ENCODE results near the gene PLCL2.

Gene PLCL2

GRCh38 chr3:16906682-16907081 is 21.9 kb downstream of the PLCL2 start:
- DNase-seq (ENCODE audit: extremely low read depth, insufficient read length): no peak
- TF ChIP-seq, protein P1, sequence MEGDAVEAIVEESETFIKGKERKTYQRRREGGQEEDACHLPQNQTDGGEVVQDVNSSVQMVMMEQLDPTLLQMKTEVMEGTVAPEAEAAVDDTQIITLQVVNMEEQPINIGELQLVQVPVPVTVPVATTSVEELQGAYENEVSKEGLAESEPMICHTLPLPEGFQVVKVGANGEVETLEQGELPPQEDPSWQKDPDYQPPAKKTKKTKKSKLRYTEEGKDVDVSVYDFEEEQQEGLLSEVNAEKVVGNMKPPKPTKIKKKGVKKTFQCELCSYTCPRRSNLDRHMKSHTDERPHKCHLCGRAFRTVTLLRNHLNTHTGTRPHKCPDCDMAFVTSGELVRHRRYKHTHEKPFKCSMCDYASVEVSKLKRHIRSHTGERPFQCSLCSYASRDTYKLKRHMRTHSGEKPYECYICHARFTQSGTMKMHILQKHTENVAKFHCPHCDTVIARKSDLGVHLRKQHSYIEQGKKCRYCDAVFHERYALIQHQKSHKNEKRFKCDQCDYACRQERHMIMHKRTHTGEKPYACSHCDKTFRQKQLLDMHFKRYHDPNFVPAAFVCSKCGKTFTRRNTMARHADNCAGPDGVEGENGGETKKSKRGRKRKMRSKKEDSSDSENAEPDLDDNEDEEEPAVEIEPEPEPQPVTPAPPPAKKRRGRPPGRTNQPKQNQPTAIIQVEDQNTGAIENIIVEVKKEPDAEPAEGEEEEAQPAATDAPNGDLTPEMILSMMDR (IDR thresholded peaks at IDR 0.05; ENCODE audit: insufficient read depth, low read length, poor library complexity, severe bottlenecking): no peak

GRCh38 chr3:16907243-16907642 is 22.5 kb downstream of the PLCL2 start:
- H3K36me3 ChIP-seq (ENCODE audit: control insufficient read depth, insufficient read depth, low read length): no peaks in the 10 kb centered on the region
- DNase-seq (ENCODE audit: extremely low read depth, insufficient read length): no peak
- TF ChIP-seq, protein P1 (IDR thresholded peaks at IDR 0.05; ENCODE audit: insufficient read depth, low read length, poor library complexity, severe bottlenecking): no peak
- H3K4me3 ChIP-seq (replicated peaks; ENCODE audit: low read depth, low read length): no peak overlapping the region
- H3K27me3 ChIP-seq (replicated peaks; ENCODE audit: control insufficient read depth, insufficient read depth, low read length): no peaks in the 10 kb centered on the region

More at GRCh38 chr3:16906682-16907081, 21.9 kb downstream of the PLCL2 start:
- Histone ChIP-seq H3K27me3 (replicated peaks; ENCODE audit: control insufficient read depth, insufficient read depth, low read length) (no peaks in the 10 kb centered on the region), H3K36me3 (ENCODE audit: control insufficient read depth, insufficient read depth, low read length) (no peaks in the 10 kb centered on the region; the same call in 1 of the 2 replicates), H3K4me3 (replicated peaks; ENCODE audit: low read depth, low read length) (no peak overlapping the region)

DNA sequence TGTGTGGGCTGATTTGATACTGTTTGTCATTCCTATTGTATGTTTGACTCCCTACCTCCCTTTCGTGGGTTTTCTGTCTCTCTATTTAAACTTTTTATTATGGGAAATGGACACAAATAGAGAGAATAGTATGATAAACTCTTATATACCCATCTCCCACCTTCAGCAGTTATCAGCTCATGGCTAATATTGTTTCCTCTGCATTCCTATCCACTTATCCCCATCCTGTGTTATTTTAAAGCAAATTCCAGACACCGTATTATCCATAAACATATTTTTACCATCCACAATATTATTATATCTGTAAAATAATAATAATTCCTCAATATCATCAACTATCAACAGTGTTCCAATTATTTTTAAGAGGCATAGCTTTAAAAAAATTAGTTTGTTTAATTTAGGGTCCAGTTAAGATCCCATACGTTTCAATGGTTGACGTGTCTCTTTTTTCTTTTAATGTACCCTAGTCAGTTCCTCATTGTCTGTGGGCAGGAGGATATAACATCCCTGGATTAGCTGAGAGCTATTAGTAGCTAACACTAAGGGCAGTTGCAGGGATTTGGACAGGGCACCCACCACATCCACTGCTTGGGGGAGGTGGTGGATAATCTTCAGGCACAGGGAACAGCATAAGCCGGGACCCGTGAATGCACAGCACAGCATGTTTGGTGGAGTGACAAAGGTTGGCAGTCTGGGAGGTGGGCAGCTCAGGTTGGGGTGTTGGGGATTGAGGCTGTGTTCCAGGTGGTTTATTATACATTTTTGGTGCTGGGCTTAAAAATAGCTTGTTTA is 23.5 kb downstream of the PLCL2 start:
- TF ChIP-seq, protein P1 (IDR thresholded peaks at IDR 0.05; ENCODE audit: insufficient read depth, low read length, poor library complexity, severe bottlenecking): no peak
- DNase-seq (ENCODE audit: extremely low read depth, insufficient read length): no peak
- Histone ChIP-seq H3K4me3 (replicated peaks; ENCODE audit: low read depth, low read length) (no peak overlapping the region), H3K27me3 (replicated peaks; ENCODE audit: control insufficient read depth, insufficient read depth, low read length) (no peaks in the 10 kb centered on the region), H3K36me3 (ENCODE audit: control insufficient read depth, insufficient read depth, low read length) (no peaks in the 10 kb centered on the region)

DNA sequence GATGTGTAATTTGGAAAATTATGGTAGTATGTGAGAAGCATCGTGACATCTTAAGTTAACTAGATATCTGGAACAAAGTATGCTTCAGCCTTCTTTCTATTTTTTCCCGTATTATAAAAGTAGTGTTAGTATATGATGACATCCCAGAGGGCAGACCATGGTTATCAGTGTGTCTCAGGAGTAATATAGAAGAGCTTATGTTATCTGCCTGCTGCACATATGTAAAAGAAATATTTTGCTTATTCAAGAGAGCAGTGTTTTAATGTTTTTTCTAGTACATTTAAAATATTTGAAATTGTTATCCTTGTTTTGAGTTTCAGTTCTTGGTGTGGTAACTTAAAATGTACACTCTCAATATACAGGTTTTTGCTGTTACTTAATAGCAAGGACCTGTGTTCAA is 24.1 kb downstream of the PLCL2 start:
- TF ChIP-seq, protein P1 (IDR thresholded peaks at IDR 0.05; ENCODE audit: insufficient read depth, low read length, poor library complexity, severe bottlenecking): no peak
- no peak for DNase-seq (ENCODE audit: extremely low read depth, insufficient read length)
- H3K4me3 ChIP-seq (replicated peaks; ENCODE audit: low read depth, low read length): no peak overlapping the region
- H3K27me3 ChIP-seq (replicated peaks; ENCODE audit: control insufficient read depth, insufficient read depth, low read length): no peaks in the 10 kb centered on the region
- H3K36me3 ChIP-seq (ENCODE audit: control insufficient read depth, insufficient read depth, low read length): no peaks in the 10 kb centered on the region

GRCh38 chr3:16909802-16910201 is 25.0 kb downstream of the PLCL2 start:
- no peak for DNase-seq (ENCODE audit: extremely low read depth, insufficient read length)
- TF ChIP-seq, protein P1 (IDR thresholded peaks at IDR 0.05; ENCODE audit: insufficient read depth, low read length, poor library complexity, severe bottlenecking): no peak
- H3K27me3 ChIP-seq (replicated peaks; ENCODE audit: control insufficient read depth, insufficient read depth, low read length): no peaks in the 10 kb centered on the region

More at GRCh38 chr3:16909802-16910201, 25.0 kb downstream of the PLCL2 start:
- Histone ChIP-seq H3K36me3 (ENCODE audit: control insufficient read depth, insufficient read depth, low read length) (no peaks in the 10 kb centered on the region), H3K4me3 (replicated peaks; ENCODE audit: low read depth, low read length) (no peak overlapping the region)

Measured in GM06990 (cell line).